NCI-H1417 treated with DMSO at 0.1 percent for 48 hours (cell line): Measurements from ENCODE around the gene R3HDM2.
A peak's percentile ranks its signal among the peaks of the same experiment; 100 is the strongest.

Source experiments
- DNase-seq: peaks from one replicate; lab custom pipeline; 2025; lab: John Stamatoyannopoulos, UW

Gene R3HDM2

GRCh38 chr12:57467212-57467874 is 36.5 kb upstream of the R3HDM2 start:
- no peak for DNase-seq

- no peak for DNase-seq
These were observed 35.1 kb upstream of the R3HDM2 start for GRCh38 chr12:57465747-57466505.

- no peak for DNase-seq
These were observed 34.3 kb upstream of the R3HDM2 start for GRCh38 chr12:57465030-57465746.

- DNase-seq = no peak
These were observed 33.7 kb upstream of the R3HDM2 start for GRCh38 chr12:57464569-57464968.

GRCh38 chr12:57462912-57463253 is 32.0 kb upstream of the R3HDM2 start:
- no peak for DNase-seq

- DNase-seq = peak; percentile 88
These were observed 31.5 kb upstream of the R3HDM2 start for GRCh38 chr12:57462251-57462911.

GRCh38 chr12:57461917-57462250 is 31.0 kb upstream of the R3HDM2 start:
- DNase-seq = no peak

- DNase-seq = no peak
These were observed 30.6 kb upstream of the R3HDM2 start for GRCh38 chr12:57461276-57461916.

GRCh38 chr12:57460841-57461275 is 30.0 kb upstream of the R3HDM2 start:
- DNase-seq = no peak

- DNase-seq = no peak
These were observed 29.6 kb upstream of the R3HDM2 start for GRCh38 chr12:57460468-57460784.

GRCh38 chr12:57459750-57460467 is 29.1 kb upstream of the R3HDM2 start, which contains the start of gene GLI1:
TSS of gene GLI1 (plus strand) at chr12:57459785. CDS start at chr12:57463692, 3,907 bp downstream.
- no peak for DNase-seq

- peak; percentile 77 for DNase-seq
These were observed 28.4 kb upstream of the R3HDM2 start for GRCh38 chr12:57459055-57459749.

- DNase-seq = no peak
These were observed 27.8 kb upstream of the R3HDM2 start for GRCh38 chr12:57458665-57459054.

GRCh38 chr12:57456737-57457490 is 26.1 kb upstream of the R3HDM2 start:
- no peak for DNase-seq

GRCh38 chr12:57456145-57456700 is 25.4 kb upstream of the R3HDM2 start:
- DNase-seq = no peak

GRCh38 chr12:57455374-57456144 is 24.7 kb upstream of the R3HDM2 start:
- DNase-seq = no peak

GRCh38 chr12:57454566-57455373 is 23.9 kb upstream of the R3HDM2 start, which contains the start of gene INHBE:
TSS of gene INHBE (plus strand) at chr12:57455307. CDS start at chr12:57455537, 230 bp downstream.
- no peak for DNase-seq

GRCh38 chr12:57454213-57454565 is 23.3 kb upstream of the R3HDM2 start:
- DNase-seq = no peak
